A204.1 (cell line): ENCODE data around the gene TBL1XR1.

Experiments used
- FAIRE-seq: peaks from 2 replicates; lab custom pipeline; 2012; peaks lifted over from hg19 to GRCh38; lab: Jason Lieb, UNC

The TBL1XR1 gene

DNA sequence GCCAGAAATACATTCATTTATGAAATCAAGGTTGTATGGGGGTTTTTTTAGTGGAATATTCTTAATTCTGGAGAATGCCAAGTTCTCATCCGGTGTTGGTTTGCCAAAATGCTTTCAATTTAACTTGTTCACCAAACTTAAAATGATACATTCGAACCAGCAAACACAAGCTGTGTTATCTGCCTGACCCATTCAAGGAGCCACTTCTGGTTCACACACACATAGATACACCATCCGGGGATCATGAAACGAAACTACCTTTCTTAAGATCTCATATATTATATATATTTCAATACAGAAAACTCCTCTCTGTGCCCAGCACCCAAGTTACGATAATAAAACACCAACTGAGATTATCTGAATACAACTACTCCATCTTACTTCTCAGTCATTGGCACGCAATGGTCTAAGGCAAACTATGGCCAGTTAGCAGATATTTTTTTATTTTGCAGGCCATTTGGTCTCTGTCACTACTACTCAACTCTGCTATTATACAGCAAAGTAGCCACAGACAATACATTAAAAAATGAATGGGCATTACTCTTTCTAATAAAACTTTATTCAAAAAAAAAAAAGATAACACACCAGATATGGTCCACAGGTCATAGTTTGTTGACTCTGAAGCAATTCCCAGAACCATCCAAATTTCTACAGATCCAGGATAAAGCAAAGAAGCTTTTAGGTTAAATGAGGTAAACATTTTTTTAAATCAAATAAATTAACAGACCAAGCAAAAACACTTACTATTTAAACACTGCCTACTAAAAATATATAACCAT, 89.6 kb downstream of the TBL1XR1 start:
- no peak for FAIRE-seq

DNA sequence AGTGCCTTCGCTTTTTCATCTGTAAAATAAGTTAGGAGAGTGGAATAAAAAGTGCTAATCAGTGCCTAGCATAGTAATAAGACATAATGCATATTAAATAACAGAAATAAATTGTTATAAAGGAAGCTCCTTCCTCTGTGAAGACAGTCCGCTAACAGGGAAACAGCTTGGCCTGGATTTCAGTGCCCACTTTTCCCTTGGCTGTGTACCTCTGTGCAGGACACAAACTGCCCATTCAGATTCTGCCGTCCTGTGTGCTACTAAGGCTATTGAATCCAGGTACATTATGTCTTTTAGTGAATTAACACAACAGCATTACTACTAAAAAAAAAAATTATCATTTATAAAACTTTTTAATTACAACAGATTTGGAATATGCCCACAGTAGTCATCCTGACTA, 90.7 kb downstream of the TBL1XR1 start:
- FAIRE-seq: no peak

DNA sequence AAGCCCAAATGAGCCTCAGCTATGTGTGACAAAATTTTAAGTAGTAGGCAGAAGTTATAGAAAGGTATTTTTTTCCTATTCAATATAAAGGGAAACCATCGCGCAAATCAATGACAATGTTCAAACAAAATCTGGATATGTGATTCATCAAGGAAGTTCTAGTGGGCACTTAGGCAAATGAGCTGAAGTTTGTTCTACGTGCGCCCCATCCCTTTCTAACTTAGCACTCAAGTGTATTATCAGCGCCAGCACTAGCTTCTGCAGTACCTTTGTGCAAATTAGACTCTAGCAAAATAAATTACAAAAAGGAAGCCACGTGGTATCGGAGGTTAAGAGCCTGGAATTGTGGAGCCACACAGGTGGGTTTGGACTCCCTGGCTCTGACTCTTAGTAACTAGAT, 91.1 kb downstream of the TBL1XR1 start:
- no peak for FAIRE-seq

DNA sequence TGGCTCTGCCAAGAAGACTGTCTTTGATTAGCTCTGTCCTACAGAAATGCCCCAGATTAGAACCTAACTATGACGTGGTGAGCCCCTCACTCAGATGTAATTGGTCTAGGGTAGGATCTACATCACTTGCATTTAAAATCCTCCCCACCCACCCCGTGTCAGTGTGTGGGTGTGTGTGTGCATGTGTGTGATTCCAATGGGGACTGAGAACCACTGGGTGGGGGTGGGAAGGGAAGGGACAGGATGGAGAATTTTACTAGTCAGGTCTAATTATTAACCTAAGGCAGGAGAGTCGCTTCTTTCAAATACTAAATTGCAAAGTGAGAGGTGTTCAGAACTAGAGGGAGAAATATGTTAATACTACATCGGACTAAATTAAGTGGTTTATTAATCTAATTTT, 91.7 kb downstream of the TBL1XR1 start:
- FAIRE-seq: no peak

DNA sequence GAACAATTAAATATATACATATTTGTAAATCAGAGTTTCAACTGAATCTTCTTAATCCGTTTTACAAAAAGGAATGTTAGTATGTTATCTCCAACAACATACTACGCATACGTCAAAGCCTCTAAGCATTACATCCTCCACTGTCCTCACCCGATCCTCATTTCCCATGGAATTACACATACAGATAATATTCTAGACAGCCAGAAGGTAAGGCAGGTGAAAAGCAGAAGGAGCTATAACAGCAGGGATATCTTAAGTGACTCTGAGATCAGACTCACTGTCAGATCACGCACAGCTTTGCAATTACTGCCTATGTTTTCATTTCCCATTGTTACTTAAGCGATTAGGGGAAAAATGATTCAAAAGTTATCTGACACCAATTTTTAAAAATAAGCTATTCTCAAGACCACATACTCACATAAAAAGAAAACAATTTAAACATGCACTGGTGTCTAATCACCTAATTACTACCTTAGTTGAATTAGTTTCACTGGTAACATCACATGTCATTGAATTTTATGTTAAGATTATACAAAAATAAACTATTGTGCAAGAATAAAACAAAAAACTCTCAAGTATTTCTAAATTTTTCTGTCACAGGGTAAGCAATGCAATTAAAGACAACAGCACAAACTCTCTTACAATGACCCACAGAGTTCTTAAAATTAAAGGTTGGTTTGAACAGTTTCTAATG, 92.8 kb downstream of the TBL1XR1 start:
- FAIRE-seq: no peak

DNA sequence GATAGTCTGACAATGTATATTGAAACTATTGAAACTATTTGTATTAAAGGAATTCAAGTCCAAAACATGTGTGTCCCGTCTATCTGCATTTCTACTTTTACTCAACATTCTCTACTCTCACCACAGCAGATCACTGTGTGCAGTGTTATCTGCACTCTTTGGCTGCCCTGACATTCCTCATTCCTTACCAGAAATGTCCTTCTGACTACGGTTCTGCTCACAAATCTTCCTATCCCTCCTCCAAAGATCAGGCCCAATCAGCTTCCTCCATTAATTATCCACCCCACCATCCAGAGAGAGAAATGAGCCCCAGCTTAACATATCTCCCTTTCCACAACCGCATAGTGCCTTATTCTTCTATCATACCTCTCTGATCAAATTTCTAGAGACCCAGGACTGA, 94.7 kb downstream of the TBL1XR1 start:
- no peak for FAIRE-seq

DNA sequence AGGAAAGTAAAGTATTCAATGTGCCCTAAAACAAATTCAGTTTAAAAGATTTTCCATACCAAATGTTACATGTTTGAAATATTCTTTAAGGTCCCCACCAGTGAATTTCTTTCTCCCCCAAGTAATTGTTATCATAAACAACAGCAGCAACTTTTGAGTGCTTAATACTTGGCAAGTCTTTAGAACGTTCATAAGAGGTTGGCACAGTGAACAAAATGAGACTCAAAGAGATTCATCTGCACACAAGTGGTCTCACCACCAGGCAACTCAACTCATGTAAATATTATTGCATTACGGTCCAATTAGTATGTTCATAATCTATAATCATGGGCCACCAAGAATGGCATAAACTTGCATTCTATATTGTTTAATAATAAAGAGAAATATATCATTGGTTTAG, 98.7 kb downstream of the TBL1XR1 start:
- FAIRE-seq: no peak

DNA sequence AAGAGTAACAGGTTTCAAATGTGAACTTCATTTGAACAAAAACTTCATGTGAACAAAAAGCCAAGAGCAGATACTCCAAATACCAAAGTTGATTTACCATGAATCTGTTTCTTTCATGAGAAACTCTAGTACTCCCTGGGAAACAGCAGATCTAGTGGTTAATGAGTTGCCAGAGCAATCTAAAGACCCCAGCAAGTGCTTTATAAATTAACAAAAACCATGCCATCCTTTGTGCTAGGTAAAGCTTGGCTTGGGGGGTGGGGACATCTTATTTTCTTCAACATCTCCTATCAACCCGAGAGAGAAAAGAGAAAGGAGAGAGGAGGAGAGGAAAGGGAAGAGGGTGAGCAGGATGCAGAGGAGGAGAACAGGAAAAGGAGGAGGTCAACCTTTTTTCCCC, 100.7 kb downstream of the TBL1XR1 start:
- no peak for FAIRE-seq

DNA sequence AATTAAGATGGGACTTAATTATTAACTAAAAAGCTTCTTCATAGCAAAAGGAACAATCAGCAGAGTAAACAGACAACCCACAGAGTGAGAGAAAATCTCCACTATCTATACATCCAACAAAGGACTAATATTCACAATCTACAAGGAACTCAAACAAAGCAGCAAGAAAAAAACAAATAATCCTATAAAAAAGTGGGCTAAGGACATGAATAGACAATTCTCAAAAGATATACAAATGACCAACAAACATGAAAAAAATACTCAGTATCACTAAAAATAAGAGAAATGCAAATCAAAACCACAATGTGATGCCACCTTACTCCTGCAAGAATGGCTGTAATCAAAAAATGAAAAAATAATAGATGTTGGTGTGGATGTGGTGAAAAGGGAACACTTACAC, 103.3 kb downstream of the TBL1XR1 start:
- no peak for FAIRE-seq

DNA sequence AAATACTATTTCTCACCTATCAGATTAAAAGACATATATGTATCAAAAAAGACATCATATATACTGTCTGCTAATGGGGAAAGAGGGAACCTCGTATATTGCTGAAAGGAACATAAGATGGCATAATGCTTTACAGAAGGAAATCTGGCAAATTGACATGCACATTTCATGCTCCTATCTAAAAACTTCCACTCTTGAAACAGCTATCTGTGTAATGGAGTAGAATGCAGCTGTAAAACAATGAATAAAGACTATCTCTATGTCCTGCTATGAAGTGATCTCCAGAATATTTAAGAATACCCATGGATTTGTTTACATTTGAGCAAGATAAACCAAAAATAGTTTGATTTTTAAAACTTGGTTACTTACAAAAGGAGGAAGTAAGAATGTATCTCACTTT, 107.4 kb downstream of the TBL1XR1 start:
- FAIRE-seq: no peak

DNA sequence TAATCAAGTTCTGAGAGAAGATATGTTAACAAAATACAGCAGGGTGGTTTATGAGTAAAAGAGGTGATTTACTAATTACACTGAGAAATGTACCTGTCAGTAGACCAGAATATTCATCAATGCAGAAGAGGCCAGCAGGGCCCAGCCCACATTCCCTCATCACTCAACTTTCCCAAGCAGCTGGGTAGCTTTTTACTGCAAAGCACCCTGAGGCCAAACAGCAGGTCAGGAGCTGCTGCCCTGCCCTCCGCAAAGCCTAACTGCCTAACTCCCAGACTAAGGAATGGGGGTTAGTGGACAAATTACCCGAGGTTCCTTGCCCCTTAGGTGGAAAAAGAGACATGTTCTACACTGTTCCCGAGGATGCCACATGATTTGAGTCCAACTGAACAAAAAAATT, 108.2 kb downstream of the TBL1XR1 start:
- FAIRE-seq: no peak

DNA sequence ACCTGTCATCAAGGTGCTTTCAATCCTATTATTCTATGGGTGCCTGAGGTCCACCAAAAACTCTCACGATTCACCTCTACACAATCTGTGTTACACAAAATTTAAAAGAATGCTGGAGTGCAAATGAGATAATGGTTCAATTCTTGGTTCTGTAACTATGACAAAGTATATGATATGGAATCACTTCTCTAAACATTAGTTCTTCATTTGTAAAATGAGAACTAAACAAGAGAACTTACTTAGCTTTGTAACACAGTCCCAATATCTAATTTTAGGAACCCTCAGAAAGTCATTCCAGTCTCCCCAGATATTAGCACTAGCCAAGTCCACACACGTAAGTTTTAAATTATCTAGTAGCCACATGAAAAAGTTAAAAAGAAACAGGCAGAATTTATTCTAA, 111.5 kb downstream of the TBL1XR1 start:
- no peak for FAIRE-seq

DNA sequence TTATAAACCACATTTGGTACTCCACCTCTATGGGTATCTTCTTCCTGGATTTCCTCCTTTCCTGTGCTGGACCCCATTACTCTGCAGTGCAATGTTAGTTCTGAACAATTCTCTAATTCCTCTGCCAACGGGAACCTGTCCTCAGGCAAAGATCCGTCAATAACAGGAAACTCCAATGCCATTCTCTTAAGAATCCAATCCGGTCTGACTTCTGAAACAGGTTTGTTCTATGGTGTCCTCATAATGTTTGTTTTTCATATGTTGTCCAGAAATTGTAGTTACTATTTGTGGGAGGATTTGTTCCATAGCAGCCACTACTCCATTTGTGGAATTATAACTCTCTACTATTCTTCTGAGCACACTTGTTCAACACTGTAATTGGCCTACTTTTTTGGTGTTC, 112.7 kb downstream of the TBL1XR1 start:
- FAIRE-seq: no peak

DNA sequence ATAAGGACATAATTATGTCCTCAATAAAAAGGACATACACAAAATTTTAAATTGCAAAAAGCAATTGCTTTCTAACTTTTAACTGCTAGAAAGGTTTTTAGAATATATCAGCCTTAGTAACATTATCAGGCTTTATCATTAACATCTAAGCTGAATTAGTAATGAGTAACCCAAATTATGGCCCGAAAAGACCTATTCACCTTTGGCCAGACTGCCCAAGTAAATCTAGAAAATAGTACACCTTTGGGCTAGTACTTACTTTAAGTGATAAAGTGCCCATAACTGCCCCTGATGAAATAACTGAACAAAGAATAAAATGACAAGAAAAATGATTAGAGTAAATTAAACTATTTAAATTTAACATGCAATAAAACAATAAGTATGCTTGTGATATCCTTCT, 117.2 kb downstream of the TBL1XR1 start:
- FAIRE-seq: no peak

DNA sequence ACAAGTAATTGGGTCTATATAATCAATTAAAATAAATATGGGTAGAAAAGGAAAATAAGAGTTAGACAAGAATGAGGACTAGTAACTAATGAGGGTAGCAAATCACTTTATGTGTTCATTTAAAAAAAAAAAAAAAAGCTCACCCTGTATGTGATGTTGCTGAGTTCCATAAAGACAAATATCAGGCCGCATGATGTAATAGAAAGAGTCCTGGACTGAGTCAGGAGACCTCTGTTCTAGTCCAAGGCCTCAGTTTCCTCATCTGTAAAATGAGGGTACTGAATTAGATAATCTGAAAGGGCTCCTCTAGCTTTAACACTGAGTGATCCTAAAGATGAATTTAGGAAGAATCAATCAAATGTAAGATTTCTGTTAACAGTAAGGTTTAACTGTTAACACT, 117.6 kb downstream of the TBL1XR1 start:
- FAIRE-seq: no peak

DNA sequence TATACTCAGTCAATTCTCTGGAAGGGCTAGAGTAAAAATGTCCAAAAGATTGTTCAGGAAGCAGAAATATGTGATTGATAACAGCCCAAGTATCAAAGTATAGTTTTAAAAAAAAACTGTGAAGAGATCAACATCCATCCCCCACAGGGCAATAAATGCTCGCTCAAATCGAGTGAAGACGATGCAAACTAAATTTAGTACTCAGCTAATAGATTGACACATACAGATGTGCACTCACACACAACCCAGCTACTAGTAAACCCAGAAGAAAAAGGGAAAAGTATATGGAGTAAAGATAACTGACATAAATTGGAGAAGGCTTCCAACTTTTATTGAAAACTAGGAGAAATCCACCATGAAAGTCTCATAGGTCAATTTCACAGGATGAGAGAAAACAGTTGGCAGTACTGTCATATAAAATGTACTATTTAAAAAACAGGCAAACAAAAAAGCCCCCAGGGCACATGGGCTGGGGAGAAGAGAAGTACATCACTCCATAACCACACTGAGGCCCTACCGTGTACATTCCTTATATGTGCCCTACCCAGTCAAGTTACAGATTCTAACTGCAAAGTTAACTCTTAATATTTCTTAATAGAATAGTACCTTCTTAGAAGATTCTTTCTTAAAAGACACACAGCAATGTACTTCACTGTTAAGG, 125.7 kb downstream of the TBL1XR1 start:
- FAIRE-seq: no peak

DNA sequence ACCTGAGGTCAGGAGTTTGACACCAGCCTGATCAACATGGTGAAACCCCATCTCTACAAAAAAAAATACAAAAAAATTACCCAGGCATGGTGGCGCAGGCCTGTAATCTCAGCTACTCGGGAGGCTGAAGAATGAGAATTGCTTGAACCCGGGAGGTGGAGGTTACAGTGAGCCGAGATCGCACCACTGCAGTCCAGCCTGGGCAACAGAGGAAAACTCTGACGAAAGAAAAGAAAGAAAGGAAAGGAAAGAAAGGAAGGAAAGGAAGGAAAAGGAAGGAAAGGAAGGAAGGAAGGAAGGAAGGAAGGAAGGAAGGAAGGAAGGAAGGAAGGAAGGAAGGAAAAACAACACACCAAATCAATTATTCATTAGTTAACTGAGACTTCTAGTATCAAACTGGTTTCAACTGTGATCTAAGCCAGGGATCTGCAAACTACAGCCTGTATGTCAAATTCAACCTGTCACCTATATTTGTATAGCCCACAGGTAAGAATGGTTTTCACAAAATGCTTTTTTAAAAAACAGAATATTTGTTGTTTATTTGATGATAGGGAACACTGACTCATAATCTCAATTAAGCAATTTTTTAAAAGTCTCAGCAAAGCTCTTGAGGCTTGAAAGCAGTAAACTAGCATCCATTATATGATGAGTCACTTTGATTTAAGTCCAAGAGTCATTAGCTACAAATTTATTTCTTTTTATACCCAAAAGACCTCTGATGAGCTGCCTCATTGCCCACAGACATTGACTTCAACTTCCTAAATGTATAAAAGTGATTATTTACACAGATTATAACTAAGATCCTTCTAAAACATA, 127.6 kb downstream of the TBL1XR1 start:
- no peak for FAIRE-seq

DNA sequence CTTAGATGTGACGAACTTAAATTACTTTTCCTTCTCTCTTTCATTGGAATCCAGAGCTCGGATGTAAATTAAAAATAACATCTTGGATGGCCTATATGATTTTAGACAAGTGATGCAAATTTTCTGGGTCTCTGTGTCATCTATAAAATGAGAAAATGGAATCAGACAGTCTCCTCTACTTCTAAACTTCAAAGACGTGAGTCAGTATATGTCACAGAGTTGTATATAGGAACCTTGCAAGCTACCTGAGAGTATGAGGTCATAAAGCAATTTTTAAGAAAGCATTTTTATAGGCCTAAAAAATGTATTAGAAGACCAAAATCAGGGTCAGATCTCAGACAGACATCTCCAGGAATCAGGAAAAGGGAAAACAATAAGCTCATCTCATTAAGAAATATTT, 128.3 kb downstream of the TBL1XR1 start:
- no peak for FAIRE-seq

DNA sequence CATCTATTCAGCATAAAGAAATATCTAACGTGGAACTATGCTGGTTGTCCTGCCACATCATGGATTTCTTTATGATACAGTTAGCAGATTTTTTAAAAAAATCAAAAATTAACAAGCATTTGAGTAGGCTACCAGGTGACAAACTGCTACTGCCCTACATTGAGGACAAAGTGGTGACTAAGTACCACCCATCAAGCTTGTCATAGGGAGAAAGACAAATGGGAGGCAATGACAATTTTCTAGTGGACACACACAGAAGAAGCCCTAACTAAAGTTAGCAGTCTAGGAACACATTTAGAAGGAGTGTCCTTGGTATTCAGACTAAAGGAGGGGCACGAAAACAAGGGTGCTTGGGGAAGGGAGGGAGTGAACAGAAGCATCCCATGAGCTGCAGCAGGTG, 131.2 kb downstream of the TBL1XR1 start:
- no peak for FAIRE-seq

DNA sequence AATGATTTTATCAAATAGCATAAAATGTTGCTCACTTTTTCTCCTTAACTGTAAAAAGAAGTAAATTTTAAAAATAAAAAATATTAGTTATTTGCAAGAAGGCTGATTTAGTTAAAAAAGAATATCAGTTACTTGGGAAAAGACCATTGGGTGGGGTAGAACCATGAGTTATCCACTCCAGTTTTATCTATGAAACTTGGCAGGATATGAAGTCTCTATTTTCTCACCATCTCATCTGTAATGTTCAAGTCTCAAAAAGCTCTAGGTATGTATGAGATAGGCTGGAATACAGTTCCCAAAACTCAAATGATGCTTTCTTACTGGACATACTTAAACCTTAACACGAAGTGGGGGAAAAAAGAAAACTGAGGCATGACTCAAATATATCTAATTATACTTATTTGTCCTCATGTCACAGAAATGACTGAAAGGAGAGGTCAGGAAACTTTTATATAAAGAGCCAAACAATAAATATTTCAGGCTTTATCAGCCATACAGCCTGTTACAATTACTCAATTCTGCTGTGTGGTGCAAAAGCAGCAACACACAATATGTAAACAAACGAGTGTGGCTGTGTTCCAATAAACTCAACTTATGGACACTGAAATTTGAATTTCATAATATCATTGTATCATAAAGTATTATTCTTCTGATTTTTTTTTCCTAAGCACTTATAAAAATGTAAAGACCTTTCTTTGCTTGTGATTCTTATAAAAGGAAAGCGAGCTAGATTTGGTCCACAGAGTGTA, 131.8 kb downstream of the TBL1XR1 start:
- no peak for FAIRE-seq

DNA sequence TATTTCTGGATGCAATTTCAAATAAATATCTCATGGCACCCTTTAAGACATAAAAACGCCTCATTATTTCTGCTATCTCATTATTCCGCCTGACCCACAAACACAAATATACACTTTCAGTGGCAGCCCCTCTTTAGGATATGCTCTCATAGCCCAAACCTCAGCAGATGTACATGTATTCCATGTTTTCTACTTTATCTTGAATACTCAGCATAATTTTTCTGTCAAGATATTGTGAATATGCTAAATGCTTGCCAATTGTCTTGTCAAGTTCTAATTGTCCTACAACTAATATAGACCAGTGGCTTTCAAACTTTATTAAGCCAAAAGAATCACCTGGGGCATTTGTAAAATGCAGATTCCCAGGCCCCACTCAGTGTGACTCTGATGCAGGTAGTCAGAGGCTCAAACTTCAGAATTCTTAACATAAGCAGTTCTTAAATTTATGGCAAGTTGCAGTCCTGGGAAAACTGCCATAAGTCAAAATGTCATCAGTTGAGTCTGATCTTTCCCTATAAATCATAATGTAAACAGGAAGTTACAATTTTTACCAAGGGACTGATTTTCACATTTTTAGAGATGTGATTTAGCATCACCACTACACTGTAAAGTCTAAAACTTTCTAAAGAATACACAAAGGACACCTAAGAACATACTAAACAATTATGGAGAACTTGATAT, 135.1 kb downstream of the TBL1XR1 start:
- no peak for FAIRE-seq
